DMS 273 treated with DMSO at 0.1 percent for 48 hours (cell line): Measurements from ENCODE around the gene CD200.
"Not testable (repeated sequence)": the region's sequence is repeated elsewhere in the genome, so short reads cannot be mapped to it uniquely, and the experiment has no call there.

Experiments
- DNase-seq: peaks from one replicate; lab custom pipeline; 2025; lab: John Stamatoyannopoulos, UW

The CD200 gene

DNA sequence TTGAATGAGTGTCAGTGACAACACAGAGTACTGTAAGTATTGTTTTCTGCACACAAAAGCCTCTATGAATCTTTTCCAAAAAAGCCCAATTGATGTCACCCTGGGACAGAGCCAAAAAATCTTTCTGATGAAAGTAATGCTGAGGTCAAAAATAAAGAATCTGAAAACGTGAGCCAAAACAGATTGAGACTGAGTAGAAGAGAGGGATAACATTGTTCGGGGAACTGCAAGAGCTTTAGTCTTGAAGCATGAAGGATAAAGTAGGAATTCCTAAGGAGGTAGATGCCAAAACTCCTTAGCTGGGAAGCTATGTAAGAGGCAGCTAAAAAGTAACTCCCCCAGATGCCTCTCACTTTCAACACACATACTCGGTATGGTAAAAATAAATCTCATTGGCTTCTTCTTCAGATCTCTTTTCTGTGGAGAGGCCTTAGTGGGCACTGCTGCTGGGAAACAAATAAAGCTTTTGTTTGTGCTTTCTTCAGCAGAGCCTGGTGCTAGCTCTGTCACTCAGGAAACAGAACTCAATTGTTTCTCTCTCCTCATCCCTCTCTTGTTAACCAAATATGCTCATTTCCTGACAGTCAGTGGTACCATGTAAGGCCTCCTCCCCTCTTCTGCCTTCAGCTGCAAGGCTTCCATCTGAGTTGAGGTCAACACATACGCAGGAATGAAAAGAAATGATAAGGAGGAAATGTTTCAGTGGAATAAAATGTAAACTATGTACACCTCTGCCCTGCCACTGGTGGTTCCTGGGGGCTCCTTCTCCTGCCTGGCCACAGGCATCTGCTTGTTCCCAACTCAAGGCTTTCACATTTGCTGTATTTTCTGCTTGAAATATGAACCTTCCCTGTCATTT, 58.1 kb downstream of the CD200 start:
- no peak for DNase-seq

GRCh38 chr3:112391648-112392047, 58.7 kb downstream of the CD200 start:
- DNase-seq, result no peak

DNA sequence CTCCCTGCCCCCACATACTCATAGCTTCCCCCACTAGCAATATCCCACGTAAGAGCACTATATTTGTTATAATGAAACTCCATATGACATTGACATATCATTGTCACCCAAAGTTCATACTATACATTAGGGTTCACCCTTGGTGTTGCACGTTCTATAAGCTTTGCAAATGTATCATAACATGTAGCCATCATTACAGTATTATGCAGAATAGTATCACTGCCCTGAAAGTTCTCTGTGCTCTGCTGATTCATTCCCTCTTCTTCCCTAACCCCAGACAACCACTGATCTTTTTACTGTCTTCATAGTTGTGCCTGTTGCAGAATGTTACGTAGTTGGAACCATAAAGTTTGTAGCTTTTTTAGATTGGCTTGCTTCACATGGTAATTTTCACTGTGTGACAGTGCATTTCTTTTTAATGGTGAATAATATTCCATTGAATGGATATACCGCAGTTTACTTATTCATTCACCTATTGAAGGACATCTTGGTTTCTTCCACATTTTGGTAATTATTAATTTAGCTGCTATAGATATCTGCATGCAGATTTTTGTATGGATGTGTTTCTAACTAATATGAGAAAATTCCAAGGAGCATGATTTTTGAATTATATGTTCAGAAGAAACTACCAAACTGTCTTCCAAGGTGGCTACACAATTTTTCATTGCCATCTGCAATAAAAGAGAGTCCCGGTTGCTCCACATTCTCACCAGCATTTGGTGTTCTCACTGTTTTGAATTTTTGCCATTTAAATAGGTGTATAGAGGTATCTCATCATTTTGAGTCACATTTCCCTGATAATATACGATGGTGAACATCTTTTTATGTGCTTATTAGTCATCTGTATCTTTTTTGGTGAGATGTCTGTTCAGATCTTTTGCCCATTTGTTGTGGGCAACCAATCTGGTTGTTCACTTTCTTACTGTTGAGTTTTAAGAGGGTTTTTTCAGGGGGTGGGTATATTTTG, 59.7 kb downstream of the CD200 start:
- DNase-seq, result no peak

- DNase-seq, result no peak
Measured at GRCh38 chr3:112393360-112393728, 60.4 kb downstream of the CD200 start.

DNA sequence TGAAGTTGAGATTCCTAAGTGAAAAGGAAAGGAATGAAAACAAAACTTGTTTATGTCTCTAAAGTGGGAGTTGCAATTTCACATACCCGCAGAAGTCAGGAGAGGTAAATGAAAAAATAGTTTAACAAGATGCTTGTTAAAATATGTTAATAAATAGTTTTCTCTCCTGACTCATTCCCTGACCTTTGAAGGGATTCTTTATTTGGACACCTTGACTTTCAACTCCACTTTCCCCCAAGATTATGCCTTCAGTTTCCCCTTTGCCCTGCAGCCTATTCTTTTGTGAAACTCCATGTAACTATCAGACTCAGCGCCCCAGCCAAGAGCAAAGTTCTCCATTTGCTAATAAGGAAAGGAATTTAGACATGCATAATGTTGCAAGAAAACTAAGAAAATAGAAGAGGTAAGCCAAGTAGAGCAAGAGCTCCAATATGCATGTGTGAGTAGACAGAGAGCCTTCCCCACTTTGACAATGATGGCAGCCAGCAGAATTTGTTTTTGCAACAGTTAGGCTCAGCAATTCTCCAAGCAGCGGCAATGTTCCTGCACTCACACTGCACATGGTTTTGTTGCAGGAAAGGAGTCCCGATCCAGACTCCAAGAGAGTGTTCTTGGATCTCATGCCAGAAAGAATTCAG, 61.2 kb downstream of the CD200 start:
- no peak for DNase-seq

DNA sequence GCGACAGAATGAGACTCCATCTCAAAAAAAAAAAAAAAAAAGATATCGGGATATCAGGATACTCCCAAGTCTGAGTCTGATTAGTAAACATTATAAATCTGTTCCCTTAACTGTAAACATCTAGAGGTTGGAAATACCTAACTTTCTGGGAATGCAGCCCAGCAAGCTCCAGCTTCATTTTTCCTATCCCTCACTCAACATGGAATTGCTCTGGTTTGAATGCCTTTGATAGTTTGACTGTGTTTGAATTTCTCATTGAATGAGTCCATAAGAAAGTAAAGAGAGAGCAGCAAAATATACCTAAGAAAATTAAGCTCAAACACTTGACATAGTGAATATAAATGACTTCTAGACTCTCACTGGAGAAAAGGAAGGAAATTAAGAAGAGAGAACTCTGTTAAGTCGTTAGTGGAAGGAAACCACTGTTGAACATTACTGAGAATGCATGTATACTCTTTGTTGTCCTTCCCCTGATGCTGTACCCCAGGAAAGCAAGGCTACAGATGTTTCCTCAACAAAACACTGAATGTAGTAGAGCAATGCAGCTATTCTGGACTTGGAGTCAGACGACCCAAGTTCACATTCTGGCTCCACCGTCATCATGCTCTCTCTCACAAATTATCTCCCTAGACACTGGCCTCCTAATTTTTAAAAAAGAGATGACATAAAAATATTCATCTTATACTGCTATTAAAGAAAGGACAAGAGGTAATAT, 62.4 kb downstream of the CD200 start:
- DNase-seq, result no peak

DNA sequence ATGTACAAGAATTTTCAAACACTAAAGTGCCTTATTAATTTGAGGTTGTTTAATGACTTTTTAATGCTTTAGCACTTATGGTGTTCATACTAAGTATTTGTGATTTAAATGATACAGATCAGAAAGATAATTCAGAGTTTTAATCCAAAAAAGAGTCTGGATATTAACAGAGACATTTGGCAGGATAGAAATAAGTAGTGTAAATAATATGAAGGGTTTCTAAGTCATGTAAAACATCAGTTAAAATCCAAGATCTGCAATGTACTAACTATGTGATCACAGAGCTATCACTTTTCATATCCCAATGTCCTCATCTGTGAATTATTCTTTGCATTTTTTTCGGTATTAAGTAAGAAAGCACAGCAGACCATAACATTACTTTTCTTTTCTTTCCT, 62.9 kb downstream of the CD200 start:
- DNase-seq, result no peak

- no peak for DNase-seq
Measured at GRCh38 chr3:112397556-112397955, 64.6 kb downstream of the CD200 start.

DNA sequence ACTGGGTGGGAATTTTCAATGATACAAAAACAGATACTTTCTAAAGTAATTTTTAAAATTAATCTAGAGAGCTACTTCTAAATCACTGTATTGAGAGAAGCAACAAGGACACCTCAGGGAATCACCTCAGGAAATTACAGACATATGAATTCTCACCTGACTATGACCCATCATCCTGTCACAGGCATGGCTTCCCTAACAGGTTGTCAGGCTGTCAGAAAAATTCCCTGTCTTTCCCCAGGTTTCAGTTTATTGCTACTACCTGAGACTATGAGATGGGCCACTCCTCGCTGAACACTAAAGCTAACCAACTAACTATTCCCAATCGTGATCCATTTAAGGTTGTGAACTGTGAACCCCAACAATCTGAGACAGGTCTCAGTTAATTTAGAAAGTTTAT, 66.1 kb downstream of the CD200 start:
- DNase-seq, result no peak

- DNase-seq, result not testable (repeated sequence)
Measured at GRCh38 chr3:112399554-112399953, 66.6 kb downstream of the CD200 start.

GRCh38 chr3:112400317-112400716, 67.4 kb downstream of the CD200 start:
- not testable (repeated sequence) for DNase-seq

DNA sequence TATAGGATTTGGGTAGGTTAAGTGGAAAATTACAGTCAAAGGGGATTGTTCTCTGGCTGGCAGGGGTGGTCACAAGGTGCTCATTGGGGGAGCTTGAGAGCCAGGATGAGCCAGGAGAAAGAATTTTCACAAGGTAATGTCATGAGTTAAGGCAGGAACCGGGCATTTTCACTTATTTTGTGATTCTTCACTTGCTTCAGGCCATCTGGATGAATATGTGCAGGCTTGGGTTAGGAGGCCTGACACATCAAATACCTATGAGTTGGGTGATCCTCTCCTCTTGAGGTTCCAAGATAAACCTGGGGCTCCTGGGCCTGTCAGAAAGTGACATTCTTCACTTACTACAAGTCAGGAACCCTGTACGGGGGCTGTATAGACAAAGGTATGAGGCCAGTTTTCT, 68.7 kb downstream of the CD200 start:
- no peak for DNase-seq

DNA sequence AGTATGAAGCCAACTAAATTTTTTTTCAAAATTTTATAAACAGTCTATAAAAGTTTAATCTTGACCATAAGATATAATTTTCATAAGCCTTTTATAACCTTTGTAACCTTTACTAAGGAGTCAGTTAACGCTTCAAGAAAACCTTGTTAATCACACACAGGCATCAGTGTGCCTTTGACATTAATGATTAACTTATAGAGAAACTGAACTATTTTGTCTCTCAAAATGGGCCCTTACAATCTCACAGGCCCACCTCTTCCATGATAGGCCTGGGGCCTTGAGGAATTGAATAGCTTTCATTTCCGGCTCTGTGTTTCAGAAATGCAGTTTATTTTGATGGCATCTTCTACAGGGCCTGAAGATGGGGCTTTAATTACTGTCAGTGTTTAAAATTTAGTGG, 70.1 kb downstream of the CD200 start:
- DNase-seq, result no peak

- not testable (repeated sequence) for DNase-seq
Measured at GRCh38 chr3:112404924-112405549, 72.1 kb downstream of the CD200 start.

DNA sequence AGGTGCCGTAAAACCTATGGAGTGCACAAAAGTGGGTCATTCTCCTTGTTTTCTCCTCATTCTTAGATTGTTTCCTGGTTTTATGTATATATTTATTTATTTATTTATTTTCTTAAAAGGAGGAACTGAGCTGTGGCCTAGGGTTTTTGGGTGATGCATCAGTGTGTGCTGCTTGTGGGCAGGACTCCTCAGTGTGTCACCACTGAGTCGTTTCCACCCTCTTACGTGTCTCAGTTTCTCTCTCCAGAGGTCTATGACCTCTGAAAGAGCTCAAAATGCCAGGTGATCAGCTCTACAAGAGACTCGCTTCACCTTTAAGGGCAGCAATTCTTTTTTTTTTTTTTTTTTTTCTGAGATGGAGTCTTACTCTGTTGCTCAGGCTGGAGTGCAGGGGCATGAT, 72.9 kb downstream of the CD200 start:
- no peak for DNase-seq

DNA sequence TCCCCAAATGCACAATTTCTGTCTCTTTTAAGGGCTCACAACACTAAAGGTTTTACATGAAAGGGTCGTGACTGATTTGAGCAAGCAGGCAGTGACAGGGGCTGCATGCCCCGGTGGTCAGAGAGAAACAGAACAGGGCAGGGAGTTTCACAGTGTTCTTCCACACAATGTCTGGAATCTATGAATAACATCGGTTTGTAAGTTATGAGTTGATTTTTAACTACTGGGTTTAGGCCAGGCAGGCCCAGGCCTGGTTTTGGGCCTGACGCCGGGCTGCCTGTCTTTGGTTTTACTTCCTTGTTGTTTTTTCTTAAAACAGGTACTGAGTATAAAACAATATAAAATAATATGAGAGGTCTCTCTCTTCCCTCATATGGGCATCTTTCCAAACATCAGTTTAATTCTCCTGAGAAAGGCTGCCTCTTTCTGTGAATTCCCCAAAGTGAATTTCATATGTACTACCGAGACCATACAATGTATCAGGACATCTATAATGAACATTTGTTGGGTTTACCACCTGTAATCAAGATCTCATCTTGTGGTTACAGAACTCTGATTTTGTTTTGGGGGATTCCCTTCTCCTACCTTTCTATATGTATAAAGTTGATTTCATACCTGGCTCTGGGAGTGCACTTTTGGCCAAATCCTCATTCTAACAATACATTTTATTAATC, 74.4 kb downstream of the CD200 start:
- no peak for DNase-seq

DNA sequence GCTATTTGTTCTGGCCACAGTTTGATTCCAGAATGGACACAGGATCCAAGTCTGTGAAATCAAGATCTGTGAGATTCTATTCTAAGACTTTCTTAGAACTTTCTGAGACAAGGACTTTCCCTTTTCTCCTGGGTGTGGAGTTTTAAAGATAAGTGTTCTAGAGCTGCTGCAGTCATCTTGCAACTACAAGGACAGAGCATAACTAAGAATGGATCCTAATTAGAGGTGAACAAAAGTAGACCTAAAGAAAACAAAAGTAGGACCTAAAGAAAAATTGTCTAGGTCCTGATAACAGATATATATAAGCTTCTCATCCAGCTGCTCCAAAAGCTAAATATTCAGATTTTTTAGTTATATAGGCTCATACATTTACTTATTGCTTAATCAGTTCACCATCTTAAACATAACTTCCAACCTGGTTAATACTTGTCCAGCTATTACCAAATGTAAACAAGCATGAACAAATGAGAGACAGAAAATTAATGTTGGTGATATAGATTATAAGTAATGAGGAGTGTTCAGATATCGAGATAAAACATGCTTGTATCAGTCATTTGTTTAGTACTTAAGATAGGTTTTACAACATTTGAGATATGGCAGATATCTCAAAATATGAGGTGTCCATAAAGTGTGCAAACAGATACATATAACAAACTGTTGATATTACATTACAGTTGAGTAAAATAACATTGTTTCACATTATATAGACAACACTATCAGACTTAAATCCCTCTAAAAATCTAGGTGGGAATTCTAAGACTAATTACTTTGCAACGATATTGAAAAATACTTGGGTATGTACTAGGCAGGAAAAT, 75.1 kb downstream of the CD200 start:
- DNase-seq, result no peak

- DNase-seq, result no peak
Measured at GRCh38 chr3:112409041-112409440, 76.1 kb downstream of the CD200 start.

DNA sequence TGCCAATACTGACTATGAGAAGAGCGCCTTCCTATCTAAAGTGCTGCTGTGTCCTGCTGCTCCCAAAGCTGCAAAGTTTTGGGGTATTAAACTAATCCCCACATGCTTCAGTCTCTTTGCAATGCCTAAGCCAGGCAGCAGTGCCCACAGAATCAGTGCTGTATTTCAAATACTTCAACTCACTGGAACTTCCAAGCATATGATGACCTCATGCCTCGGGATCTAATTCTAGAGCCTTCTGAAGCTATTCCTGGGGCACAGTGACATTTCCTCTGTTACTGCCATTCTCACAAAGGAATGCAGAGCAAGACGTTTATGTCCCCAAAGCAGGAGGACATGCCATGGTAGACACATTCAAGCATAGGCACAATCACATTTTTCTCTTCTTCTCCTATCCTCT, 78.5 kb downstream of the CD200 start:
- no peak for DNase-seq
